SJCRH30 (cell line): Measurements from ENCODE around the gene SPRED1. TPM values are rescaled to one million over a fixed set of nuclear protein-coding genes. Genes with fewer than 3 reads are reported as not detected.
"Not testable (repeated sequence)": the region's sequence is repeated elsewhere in the genome, so short reads cannot be mapped to it uniquely, and the experiment has no call there.

Source experiments
- DNase-seq, 2 experiments: peaks; one replicate each; pipeline ENCODE4 v3.0.0-alpha.2; 2015 to 2020
- H3K27ac ChIP-seq: fragments of 250-450 bp; sonication (Bioruptor Pico); 2 replicates; pipeline ENCODE4 v1.5.1; 2020; ENCODE audit warnings: mild to moderate bottlenecking, moderate library complexity
- H3K27me3 ChIP-seq: fragments of 250-450 bp; sonication (Bioruptor Pico); 2 replicates; pipeline ENCODE4 v1.5.1; 2020; ENCODE audit warnings: mild to moderate bottlenecking, moderate library complexity
- H3K36me3 ChIP-seq: fragments of 250-450 bp; sonication (Bioruptor Pico); 2 replicates; pipeline ENCODE4 v1.5.1; 2020; ENCODE audit warnings: mild to moderate bottlenecking, moderate library complexity
- H3K4me1 ChIP-seq: fragments of 250-450 bp; sonication (Bioruptor Pico); 2 replicates; pipeline ENCODE4 v1.5.1; 2020; ENCODE audit warnings: mild to moderate bottlenecking, moderate library complexity
- H3K4me3 ChIP-seq: fragments of 250-450 bp; sonication (Bioruptor Pico); 2 replicates; pipeline ENCODE4 v1.5.1; 2020; ENCODE audit warnings: mild to moderate bottlenecking, moderate library complexity
- H3K9me3 ChIP-seq: fragments of 250-450 bp; sonication (Bioruptor Pico); replicated peaks from 2 replicates; pipeline ENCODE4 v1.5.1; 2020; ENCODE audit warnings: mild to moderate bottlenecking, moderate library complexity
- total RNA-seq: library from RNA; depleted of rRNA; stranded (reverse); fragments of >200 nt; shearing (Covaris generic); gene quantifications from 2 replicates; pipeline ENCODE4 v1.2.3, GENCODE V29; 2014

SPRED1 gene
- total RNA-seq, 1 experiment from 2014 or later, result 35.1 TPM

- no peak overlapping the region for H3K4me3 ChIP-seq
- H3K27me3 ChIP-seq, result no peaks in the 10 kb centered on the region
- no peak overlapping the region for H3K27ac ChIP-seq
- H3K9me3 ChIP-seq, result no peaks in the 10 kb centered on the region
- DNase-seq, result no peak
- peaks cover 37% of the 10 kb centered on the region for H3K4me1 ChIP-seq
- 0 out of 2 replicates have a peak, but pooled peaks cover 3% of the 10 kb centered on the region for H3K36me3 ChIP-seq
Measured at GRCh38 chr15:38224486-38224885, 28.1 kb upstream of the SPRED1 start.

- Histone ChIP-seq H3K27me3 (no peaks in the 10 kb centered on the region), H3K27ac (peak overlapping the region; percentile 82; the same call in 1 of the 2 replicates), H3K36me3 (0 out of 2 replicates have a peak, but pooled peaks cover 3% of the 10 kb centered on the region), H3K4me3 (no peak overlapping the region), H3K9me3 (no peaks in the 10 kb centered on the region), H3K4me1 (peaks cover 37% of the 10 kb centered on the region)
- DNase-seq, result peak in 1 of 2 experiments; percentile 30
Measured at GRCh38 chr15:38225381-38225780, 27.3 kb upstream of the SPRED1 start.

- no peaks in the 10 kb centered on the region for H3K27me3 ChIP-seq
- no peak overlapping the region for H3K4me3 ChIP-seq
- H3K4me1 ChIP-seq, result peaks cover 34% of the 10 kb centered on the region
- peak overlapping the region; percentile 82 for H3K27ac ChIP-seq
- no peaks in the 10 kb centered on the region for H3K9me3 ChIP-seq
- 0 out of 2 replicates have a peak, but pooled peaks cover 3% of the 10 kb centered on the region for H3K36me3 ChIP-seq
- peak; percentile 89 to 97 for DNase-seq
Measured at GRCh38 chr15:38226608-38227266, 25.9 kb upstream of the SPRED1 start.

GRCh38 chr15:38227941-38228340 is 24.7 kb upstream of the SPRED1 start:
- Histone ChIP-seq H3K4me3 (no peak overlapping the region), H3K27me3 (no peaks in the 10 kb centered on the region), H3K9me3 (no peaks in the 10 kb centered on the region), H3K27ac (no peak overlapping the region), H3K4me1 (peaks cover 34% of the 10 kb centered on the region), H3K36me3 (0 out of 2 replicates have a peak, but pooled peaks cover 3% of the 10 kb centered on the region)
- no peak for DNase-seq

GRCh38 chr15:38228618-38229017 is 24.0 kb upstream of the SPRED1 start:
- DNase-seq, result no peak
- Histone ChIP-seq H3K4me1 (peaks cover 34% of the 10 kb centered on the region), H3K27me3 (no peaks in the 10 kb centered on the region), H3K9me3 (no peaks in the 10 kb centered on the region), H3K4me3 (no peak overlapping the region), H3K36me3 (0 out of 2 replicates have a peak, but pooled peaks cover 3% of the 10 kb centered on the region), H3K27ac (0 out of 2 replicates have a peak overlapping the region, but pooled peaks have one; percentile 5)

- H3K27ac ChIP-seq, result no peak overlapping the region
Measured at GRCh38 chr15:38229705-38230310, 22.8 kb upstream of the SPRED1 start.

GRCh38 chr15:38231436-38231835 is 21.2 kb upstream of the SPRED1 start:
- Histone ChIP-seq H3K9me3 (no peaks in the 10 kb centered on the region), H3K36me3 (no peaks in the 10 kb centered on the region), H3K4me3 (no peak overlapping the region), H3K27ac (no peak overlapping the region), H3K27me3 (no peaks in the 10 kb centered on the region), H3K4me1 (peaks cover 17% of the 10 kb centered on the region)
- DNase-seq, result no peak

More at GRCh38 chr15:38229705-38230310, 22.8 kb upstream of the SPRED1 start:
- DNase-seq, result no peak
- Histone ChIP-seq H3K4me3 (no peak overlapping the region), H3K27me3 (no peaks in the 10 kb centered on the region), H3K4me1 (peaks cover 30% of the 10 kb centered on the region), H3K9me3 (no peaks in the 10 kb centered on the region), H3K36me3 (0 out of 2 replicates have a peak, but pooled peaks cover 3% of the 10 kb centered on the region)

- H3K36me3 ChIP-seq, H3K27me3 ChIP-seq, H3K4me3 ChIP-seq, H3K27ac ChIP-seq, H3K9me3 ChIP-seq, DNase-seq, H3K4me1 ChIP-seq: not testable (repeated sequence)
Measured at GRCh38 chr15:38237021-38237420, 15.6 kb upstream of the SPRED1 start.

GRCh38 chr15:38238311-38238710 is 14.3 kb upstream of the SPRED1 start:
- Histone ChIP-seq H3K27ac (no peak overlapping the region), H3K4me3 (no peak overlapping the region), H3K27me3 (no peaks in the 10 kb centered on the region), H3K36me3 (no peaks in the 10 kb centered on the region), H3K4me1 (no peaks in the 10 kb centered on the region), H3K9me3 (no peaks in the 10 kb centered on the region)
- DNase-seq, result no peak

- no peaks in the 10 kb centered on the region for H3K36me3 ChIP-seq
- H3K9me3 ChIP-seq, result no peaks in the 10 kb centered on the region
- H3K27me3 ChIP-seq, result no peaks in the 10 kb centered on the region
- H3K4me3 ChIP-seq, result no peak overlapping the region
- H3K4me1 ChIP-seq, result no peaks in the 10 kb centered on the region
- no peak overlapping the region for H3K27ac ChIP-seq
- no peak for DNase-seq
Measured at GRCh38 chr15:38242055-38242454, 10.6 kb upstream of the SPRED1 start.

- H3K36me3 ChIP-seq, result no peaks in the 10 kb centered on the region
- no peaks in the 10 kb centered on the region for H3K9me3 ChIP-seq
- no peaks in the 10 kb centered on the region for H3K27me3 ChIP-seq
- H3K27ac ChIP-seq, result no peak overlapping the region
- H3K4me3 ChIP-seq, result no peak overlapping the region
- no peak for DNase-seq
- H3K4me1 ChIP-seq, result no peaks in the 10 kb centered on the region
Measured at GRCh38 chr15:38243278-38244055, 9.2 kb upstream of the SPRED1 start.

GRCh38 chr15:38247336-38247735 is 5.3 kb upstream of the SPRED1 start:
- no peak overlapping the region for H3K4me3 ChIP-seq
- no peaks in the 10 kb centered on the region for H3K27me3 ChIP-seq
- no peak overlapping the region for H3K27ac ChIP-seq
- H3K9me3 ChIP-seq, result no peaks in the 10 kb centered on the region
- DNase-seq, result no peak
- H3K4me1 ChIP-seq, result peaks cover 7% of the 10 kb centered on the region
- H3K36me3 ChIP-seq, result no peaks in the 10 kb centered on the region

GRCh38 chr15:38253351-38253781 is 730 bp downstream of the SPRED1 start:
- Histone ChIP-seq H3K4me1 (peaks cover 29% of the 10 kb centered on the region), H3K4me3 (peak overlapping the region; percentile 89), H3K27ac (peak overlapping the region; percentile 96), H3K9me3 (no peaks in the 10 kb centered on the region), H3K36me3 (no peaks in the 10 kb centered on the region), H3K27me3 (no peaks in the 10 kb centered on the region)
- peak in 1 of 2 experiments; percentile 48 for DNase-seq

GRCh38 chr15:38254051-38254883 is 1.6 kb downstream of the SPRED1 start:
- peak; percentile 50 to 74 for DNase-seq
- Histone ChIP-seq H3K4me3 (peak overlapping the region; percentile 89), H3K27me3 (no peaks in the 10 kb centered on the region), H3K4me1 (peaks cover 35% of the 10 kb centered on the region), H3K27ac (peak overlapping the region; percentile 96; the same call in 1 of the 2 replicates), H3K36me3 (no peaks in the 10 kb centered on the region), H3K9me3 (no peaks in the 10 kb centered on the region)
